HCT116 (cell line): ENCODE data around the gene DBET. TPM values are rescaled to one million over a fixed set of nuclear protein-coding genes. Genes with fewer than 3 reads are reported as not detected.

ENCODE experiments used
- ATAC-seq: fragments of 200-7000 bp; cut with Tn5 transposase; 2 replicates; pipeline ENCODE4 v1.9.1; 2020; ENCODE audit warnings: mild to moderate bottlenecking, moderate library complexity
- BruUV-seq: library from RNA; stranded (reverse); fragments of 400-500 nt; replicated peaks from 2 replicates; lab custom pipeline; 2021; lab: Mats Ljungman, UMichigan
- CTCF ChIA-PET: fragments of 300-600 bp; sonication (Branson Sonifier 250); formaldehyde crosslinking; loops from one replicate; lab custom pipeline; 2021; ENCODE audit warnings: antibody characterized with exemption; lab: Charles Lee
- POLR2A ChIA-PET: fragments of 300-600, 350-600 bp; sonication (Branson Sonifier 250); formaldehyde crosslinking; loops from one replicate; lab custom pipeline; 2021; ENCODE audit warnings: antibody characterized with exemption; lab: Charles Lee
- RAD21 ChIA-PET, 2 experiments: fragments of 300-600 bp; sonication (Branson Sonifier 250); formaldehyde crosslinking; loops; one replicate each; lab custom pipeline; 2023; ENCODE audit warnings: low total read pairs in 2 of 2; ENCODE audit not compliant: uncharacterized antibody in 2 of 2, unreplicated experiment in 2 of 2, low non-redundant PET in 1 of 2; lab: Charles Lee
- DNase-seq: peaks from one replicate; pipeline ENCODE4 v3.0.0-alpha.2; 2010; ENCODE audit warnings: low read depth, low spot score
- H2AFZ ChIP-seq: fragments of 200-600 bp; shearing (Covaris generic), sonication (generic); 2 replicates; pipeline ENCODE4 v1.6.1; 2017; ENCODE audit warnings: low read depth, mixed run types, mixed read lengths, antibody characterized with exemption, low read length; ENCODE audit not compliant: poor library complexity, severe bottlenecking
- H3K27ac ChIP-seq: 2 replicates; pipeline ENCODE4 v1.5.1; 2012; ENCODE audit warnings: low read depth, low read length
- H3K27me3 ChIP-seq: fragments of 200-600 bp; sonication (generic); 2 replicates; pipeline ENCODE4 v1.6.1; 2016; ENCODE audit warnings: mixed run types, low read length, mixed read lengths; ENCODE audit not compliant: insufficient read depth
- H3K36me3 ChIP-seq, 2 experiments: fragments of 200-500 bp in 1 of 2; fragments of 200-600 bp in 1 of 2; sonication (Bioruptor generic) in 1 of 2; sonication (generic) in 1 of 2; 2 replicates each; pipeline versions ENCODE4 v1.5.1 to v1.6.1; 2014 to 2016; ENCODE audit warnings: low read length in 2 of 2, inconsistent platforms in 1 of 2, mixed read lengths in 1 of 2, mixed run types in 1 of 2; ENCODE audit not compliant: insufficient read depth in 2 of 2, control insufficient read depth in 1 of 2
- H3K4me1 ChIP-seq, 2 experiments: fragments of 200-600 bp in 1 of 2; sonication (generic) in 1 of 2; 2 replicates each; pipeline versions ENCODE4 v1.5.1 to v1.6.1; 2012 to 2017; ENCODE audit warnings: low read length in 2 of 2, inconsistent platforms in 1 of 2, mild to moderate bottlenecking in 1 of 2, mixed read lengths in 1 of 2, mixed run types in 1 of 2, moderate library complexity in 1 of 2; ENCODE audit not compliant: insufficient read depth in 2 of 2, control insufficient read depth in 1 of 2
- H3K4me2 ChIP-seq: fragments of 200-600 bp; sonication (generic); 2 replicates; pipeline ENCODE4 v1.6.1; 2017; ENCODE audit warnings: mixed run types, low read length, mixed read lengths
- H3K4me3 ChIP-seq, 2 experiments: fragments of 200-600 bp in 1 of 2; sonication (generic) in 1 of 2; replicated peaks in 1 of 2; 2 replicates each; pipeline ENCODE4 v1.5.1; 2011 to 2016; ENCODE audit warnings: low read length in 2 of 2, control low read depth in 1 of 2, low read depth in 1 of 2, mild to moderate bottlenecking in 1 of 2, mixed read lengths in 1 of 2, mixed run types in 1 of 2
- H3K79me2 ChIP-seq: fragments of 200-600 bp; sonication (generic); 2 replicates; pipeline ENCODE4 v1.6.1; 2017; ENCODE audit warnings: mild to moderate bottlenecking, mixed run types, low read length, moderate library complexity, mixed read lengths; ENCODE audit not compliant: insufficient read depth
- H3K9ac ChIP-seq: fragments of 200-600 bp; sonication (generic); 2 replicates; pipeline ENCODE4 v1.6.1; 2016; ENCODE audit warnings: low read length, mixed read lengths
- H3K9me2 ChIP-seq: fragments of 200-600 bp; sonication (generic), shearing (Covaris generic); 2 replicates; pipeline ENCODE4 v1.6.1; 2017; ENCODE audit warnings: mixed run types, mild to moderate bottlenecking, moderate library complexity; ENCODE audit not compliant: insufficient read depth
- H3K9me3 ChIP-seq, 2 experiments: fragments of 200-500 bp in 1 of 2; fragments of 200-600 bp in 1 of 2; sonication (Bioruptor generic) in 1 of 2; sonication (generic) in 1 of 2; 2 replicates each; pipeline ENCODE4 v1.6.1; 2014 to 2017; ENCODE audit warnings: low read length in 2 of 2, mixed read lengths in 2 of 2, inconsistent platforms in 1 of 2, low read depth in 1 of 2, mild to moderate bottlenecking in 1 of 2, mixed run types in 1 of 2, moderate library complexity in 1 of 2; ENCODE audit not compliant: control insufficient read depth in 1 of 2, insufficient read depth in 1 of 2
- H4K20me1 ChIP-seq: fragments of 200-600 bp; sonication (generic), shearing (Covaris generic); 2 replicates; pipeline ENCODE4 v1.6.1; 2017; ENCODE audit warnings: mixed run types, mild to moderate bottlenecking, moderate library complexity; ENCODE audit not compliant: insufficient read depth
- ATF3 ChIP-seq: IDR thresholded peaks from 2 replicates; pipeline ENCODE4 v1.6.1; 2012
- CBX3 ChIP-seq: IDR thresholded peaks from 2 replicates; pipeline ENCODE4 v1.6.1; 2012; ENCODE audit warnings: low read depth
- CTCF ChIP-seq, 3 experiments: fragments of 200-600 bp in 1 of 3; sonication (generic) in 1 of 3; IDR thresholded peaks in 2 of 3; conservative IDR thresholded peaks in 1 of 3; 2 replicates each; pipeline ENCODE4 v1.5.1; 2012 to 2017; ENCODE audit warnings: low read depth in 2 of 3, low read length in 2 of 3, antibody characterized with exemption in 1 of 3, borderline replicate concordance in 1 of 3, control low read depth in 1 of 3, mild to moderate bottlenecking in 1 of 3, mixed read lengths in 1 of 3, mixed run types in 1 of 3, moderate library complexity in 1 of 3; ENCODE audit not compliant: insufficient read depth in 1 of 3
- EGR1 ChIP-seq: IDR thresholded peaks from 2 replicates; pipeline ENCODE4 v1.6.1; 2012; ENCODE audit warnings: low read depth
- ELF1 ChIP-seq: IDR thresholded peaks from 2 replicates; pipeline ENCODE4 v1.6.1; 2012; ENCODE audit warnings: low read depth, borderline replicate concordance
- EZH2 ChIP-seq: fragments of 200-600 bp; sonication (generic); IDR thresholded peaks from 2 replicates; pipeline ENCODE4 v1.6.1; 2017; ENCODE audit warnings: antibody characterized with exemption, mixed run types
- JUND ChIP-seq: IDR thresholded peaks from 2 replicates; pipeline ENCODE4 v1.6.1; 2012
- MAX ChIP-seq: IDR thresholded peaks from 2 replicates; pipeline ENCODE4 v1.6.1; 2012
- RAD21 ChIP-seq: IDR thresholded peaks from 2 replicates; pipeline ENCODE4 v1.6.1; 2012; ENCODE audit warnings: low read depth, mild to moderate bottlenecking
- REST ChIP-seq: IDR thresholded peaks from 2 replicates; pipeline ENCODE4 v1.6.1; 2012; ENCODE audit warnings: low read depth
- SIN3A ChIP-seq: IDR thresholded peaks from 2 replicates; pipeline ENCODE4 v1.6.1; 2012; ENCODE audit warnings: low read depth
- YY1 ChIP-seq: IDR thresholded peaks from 2 replicates; pipeline ENCODE4 v1.6.1; 2011; ENCODE audit warnings: low read length, low read depth, moderate library complexity, mild to moderate bottlenecking; ENCODE audit not compliant: insufficient replicate concordance; ENCODE audit errors: extremely low read depth
- ZBTB33 ChIP-seq: IDR thresholded peaks from 2 replicates; pipeline ENCODE4 v1.6.1; 2011; ENCODE audit warnings: mild to moderate bottlenecking, low read length, moderate library complexity; ENCODE audit not compliant: insufficient replicate concordance; ENCODE audit errors: extremely low read depth
- ZFX ChIP-seq: fragments of 450-650 bp; IDR thresholded peaks from 2 replicates; pipeline ENCODE4 v1.6.1; 2017
- ZNF274 ChIP-seq: fragments of 200-500 bp; sonication (Bioruptor generic); IDR thresholded peaks from 2 replicates; pipeline ENCODE4 v1.6.1; 2014; ENCODE audit warnings: mild to moderate bottlenecking, low read depth, low read length, inconsistent platforms
- intact Hi-C: fragments of 100-400 bp; cut with micrococcal nuclease; formaldehyde crosslinking; loops from 2 replicates; pipeline ENCODE4 v1.10.0; 2022
- total RNA-seq: library from RNA; stranded (reverse); gene quantifications from one replicate; pipeline ENCODE4 v1.2.1, GENCODE V29; 2021; ENCODE audit not compliant: unreplicated experiment

Gene DBET
- total RNA-seq, 1 experiment from 2014 or later: not detected

- Histone ChIP-seq H3K27ac (no peak overlapping the region), H3K36me3 (no peaks in the 10 kb centered on the region), H3K4me2 (no peak overlapping the region), H4K20me1 (no peaks in the 10 kb centered on the region), H3K4me1 (no peaks in the 10 kb centered on the region), H3K79me2 (no peaks in the 10 kb centered on the region), H3K9ac (no peak overlapping the region), H3K27me3 (no peaks in the 10 kb centered on the region), H2AFZ (no peak overlapping the region), H3K4me3 (no peak overlapping the region), H3K9me2 (no peaks in the 10 kb centered on the region), H3K9me3 (no peaks in the 10 kb centered on the region)
- CTCF ChIA-PET: no interaction called here
- intact Hi-C loops: no loop called here
- RAD21 ChIA-PET: no interaction called here
- ATAC-seq (no peak), DNase-seq (no peak)
- TF ChIP-seq ZFX (no peak), ELF1 (no peak), ZBTB33 (no peak), CBX3 (no peak), CTCF (IDR thresholded peaks at IDR 0.05 in 2 of 3, conservative IDR thresholded peaks at IDR 0.05 in 1 of 3; ENCODE audit: borderline replicate concordance in 1 of 3, insufficient read depth in 1 of 3, low read depth in 2 of 3, low read length in 2 of 3) (no peak), ZNF274 (no peak), MAX (no peak), SIN3A (no peak), REST (no peak), YY1 (no peak), ATF3 (no peak), JUND (no peak), EZH2 (no peak), RAD21 (no peak), EGR1 (no peak)
- no TSS peak for BruUV-seq
- POLR2A ChIA-PET: no interaction called here
These were observed 46.7 kb upstream of the DBET start for GRCh38 chr4:190017357-190018200.
